ENCODE results near the gene INIP. TPM values are rescaled to one million over a fixed set of nuclear protein-coding genes. Genes with fewer than 3 reads are reported as not detected.

INIP gene
- total RNA-seq, 1 donor from 2014 or later, result 19.9 TPM

DNA sequence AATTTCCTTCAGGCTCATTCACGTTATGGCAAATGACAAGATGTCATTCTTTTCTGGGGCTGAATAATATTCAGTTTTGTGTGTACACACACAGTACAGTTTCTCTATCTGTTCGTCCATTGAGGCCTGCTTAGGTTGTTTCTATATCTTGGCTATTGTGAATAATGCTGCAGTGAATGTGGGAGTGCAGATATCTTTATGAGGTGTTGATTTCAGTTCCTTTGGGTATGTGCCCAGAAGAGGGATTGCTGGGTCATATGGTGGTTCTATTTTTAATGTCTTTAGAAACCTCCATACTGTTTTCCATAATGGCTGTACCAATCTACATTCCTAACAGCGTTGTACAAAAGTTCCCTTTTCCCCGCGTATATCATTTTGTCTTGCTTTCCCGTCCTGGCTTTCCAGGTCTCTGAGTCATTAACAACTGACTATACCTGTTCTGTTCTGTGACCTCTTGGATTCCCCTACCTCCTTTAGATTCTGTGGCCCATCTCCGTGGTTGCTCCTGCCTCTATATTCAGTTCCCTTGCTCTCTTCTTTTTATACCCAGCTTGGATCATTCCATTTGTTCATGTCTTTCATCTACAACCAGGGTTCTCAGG, 39.5 kb upstream of the INIP start:
- no peak overlapping the region for H3K27ac ChIP-seq
- no peaks in the 10 kb centered on the region for H3K9me3 ChIP-seq
- no peaks in the 10 kb centered on the region for H3K27me3 ChIP-seq
- no peak for DNase-seq (ENCODE audit: extremely low spot score in 2 of 2)
- H3K36me3 ChIP-seq, result no peaks in the 10 kb centered on the region
- no peak overlapping the region for H3K4me3 ChIP-seq
- TF ChIP-seq, protein P1, sequence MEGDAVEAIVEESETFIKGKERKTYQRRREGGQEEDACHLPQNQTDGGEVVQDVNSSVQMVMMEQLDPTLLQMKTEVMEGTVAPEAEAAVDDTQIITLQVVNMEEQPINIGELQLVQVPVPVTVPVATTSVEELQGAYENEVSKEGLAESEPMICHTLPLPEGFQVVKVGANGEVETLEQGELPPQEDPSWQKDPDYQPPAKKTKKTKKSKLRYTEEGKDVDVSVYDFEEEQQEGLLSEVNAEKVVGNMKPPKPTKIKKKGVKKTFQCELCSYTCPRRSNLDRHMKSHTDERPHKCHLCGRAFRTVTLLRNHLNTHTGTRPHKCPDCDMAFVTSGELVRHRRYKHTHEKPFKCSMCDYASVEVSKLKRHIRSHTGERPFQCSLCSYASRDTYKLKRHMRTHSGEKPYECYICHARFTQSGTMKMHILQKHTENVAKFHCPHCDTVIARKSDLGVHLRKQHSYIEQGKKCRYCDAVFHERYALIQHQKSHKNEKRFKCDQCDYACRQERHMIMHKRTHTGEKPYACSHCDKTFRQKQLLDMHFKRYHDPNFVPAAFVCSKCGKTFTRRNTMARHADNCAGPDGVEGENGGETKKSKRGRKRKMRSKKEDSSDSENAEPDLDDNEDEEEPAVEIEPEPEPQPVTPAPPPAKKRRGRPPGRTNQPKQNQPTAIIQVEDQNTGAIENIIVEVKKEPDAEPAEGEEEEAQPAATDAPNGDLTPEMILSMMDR (IDR thresholded peaks at IDR 0.05), result no peak
- TF ChIP-seq POLR2AphosphoS5 (IDR thresholded peaks at IDR 0.05; ENCODE audit: insufficient read depth in 1 of 2, low read depth in 1 of 2) (no peak), POLR2A (IDR thresholded peaks at IDR 0.05) (no peak)
- intact Hi-C loops (cut with DNase I), result no loop called here
- peaks cover 46% of the 10 kb centered on the region for H3K4me1 ChIP-seq

GRCh38 chr9:112755675-112756074, 37.8 kb upstream of the INIP start:
- no peak for TF ChIP-seq POLR2AphosphoS5 (IDR thresholded peaks at IDR 0.05; ENCODE audit: insufficient read depth in 1 of 2, low read depth in 1 of 2)
- TF ChIP-seq, protein P1 (IDR thresholded peaks at IDR 0.05), result no peak
- no peak for TF ChIP-seq POLR2A (IDR thresholded peaks at IDR 0.05)
- DNase-seq (ENCODE audit: extremely low spot score in 2 of 2), result no peak
- Histone ChIP-seq H3K36me3 (no peaks in the 10 kb centered on the region), H3K27ac (peak overlapping the region; percentile 16), H3K9me3 (no peaks in the 10 kb centered on the region), H3K4me3 (no peak overlapping the region), H3K27me3 (no peaks in the 10 kb centered on the region), H3K4me1 (peaks cover 56% of the 10 kb centered on the region)
- intact Hi-C loops (cut with DNase I), result no loop called here

DNA sequence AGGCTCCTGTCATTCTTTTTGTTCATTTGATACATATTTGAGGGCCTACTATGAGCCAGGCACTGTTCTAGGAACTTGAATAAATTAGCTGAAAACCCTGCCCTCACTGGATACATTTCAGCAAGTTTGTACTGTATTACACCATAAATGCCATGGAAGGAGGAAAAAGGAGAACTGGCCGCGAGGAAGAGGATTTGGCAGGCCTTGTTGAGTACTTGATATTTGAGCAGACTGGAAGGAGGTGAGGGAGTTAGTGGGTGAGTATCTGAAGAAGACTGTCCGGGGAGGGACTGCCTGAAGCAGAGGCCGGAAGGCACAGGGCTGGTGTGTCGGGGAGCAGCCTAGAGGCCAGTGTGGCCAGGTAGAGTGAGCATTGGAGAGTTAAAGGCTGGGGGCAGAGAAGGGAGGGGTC, 37.1 kb upstream of the INIP start:
- H3K27me3 ChIP-seq, result no peaks in the 10 kb centered on the region
- H3K27ac ChIP-seq, result peak overlapping the region; percentile 16
- no peak for TF ChIP-seq POLR2A (IDR thresholded peaks at IDR 0.05)
- TF ChIP-seq, protein P1 (IDR thresholded peaks at IDR 0.05), result no peak
- TF ChIP-seq POLR2AphosphoS5 (IDR thresholded peaks at IDR 0.05; ENCODE audit: insufficient read depth in 1 of 2, low read depth in 1 of 2), result no peak
- no peaks in the 10 kb centered on the region for H3K36me3 ChIP-seq
- DNase-seq (ENCODE audit: extremely low spot score in 2 of 2), result no peak
- H3K4me3 ChIP-seq, result no peak overlapping the region
- H3K4me1 ChIP-seq, result peaks cover 59% of the 10 kb centered on the region
- intact Hi-C loops (cut with DNase I), result no loop called here
- no peaks in the 10 kb centered on the region for H3K9me3 ChIP-seq

GRCh38 chr9:112754578-112754977, 36.7 kb upstream of the INIP start:
- DNase-seq (ENCODE audit: extremely low spot score in 2 of 2), result no peak

GRCh38 chr9:112753725-112754124, 35.8 kb upstream of the INIP start:
- H3K4me3 ChIP-seq, result no peak overlapping the region
- intact Hi-C loops (cut with DNase I), result no loop called here
- DNase-seq (ENCODE audit: extremely low spot score in 2 of 2), result no peak
- no peak for TF ChIP-seq POLR2A (IDR thresholded peaks at IDR 0.05)
- H3K36me3 ChIP-seq, result no peaks in the 10 kb centered on the region
- H3K27me3 ChIP-seq, result no peaks in the 10 kb centered on the region
- no peaks in the 10 kb centered on the region for H3K9me3 ChIP-seq
- H3K27ac ChIP-seq, result no peak overlapping the region
- peaks cover 67% of the 10 kb centered on the region for H3K4me1 ChIP-seq

More at GRCh38 chr9:112754578-112754977, 36.7 kb upstream of the INIP start:
- Histone ChIP-seq H3K27ac (no peak overlapping the region), H3K36me3 (no peaks in the 10 kb centered on the region), H3K4me3 (no peak overlapping the region), H3K4me1 (peaks cover 64% of the 10 kb centered on the region), H3K27me3 (no peaks in the 10 kb centered on the region), H3K9me3 (no peaks in the 10 kb centered on the region)
- TF ChIP-seq POLR2AphosphoS5 (IDR thresholded peaks at IDR 0.05; ENCODE audit: insufficient read depth in 1 of 2, low read depth in 1 of 2), result no peak
- no peak for TF ChIP-seq POLR2A (IDR thresholded peaks at IDR 0.05)
- TF ChIP-seq, protein P1 (IDR thresholded peaks at IDR 0.05), result no peak
- intact Hi-C loops (cut with DNase I), result no loop called here

Measured in vagina (tissue), 2 donors.